DMS79 (cell line): ENCODE measurements around the gene ACAP2.
"Not testable (repeated sequence)": the region's sequence is repeated elsewhere in the genome, so short reads cannot be mapped to it uniquely, and the experiment has no call there.

Experiments
- DNase-seq: peaks from one replicate; lab custom pipeline; 2025; lab: John Stamatoyannopoulos, UW

The ACAP2 gene

GRCh38 chr3:195386739-195387138 lies 56.1 kb downstream of the ACAP2 start:
- DNase-seq = no peak

- no peak for DNase-seq
Measured at GRCh38 chr3:195385526-195385925, 57.3 kb downstream of the ACAP2 start.

DNA sequence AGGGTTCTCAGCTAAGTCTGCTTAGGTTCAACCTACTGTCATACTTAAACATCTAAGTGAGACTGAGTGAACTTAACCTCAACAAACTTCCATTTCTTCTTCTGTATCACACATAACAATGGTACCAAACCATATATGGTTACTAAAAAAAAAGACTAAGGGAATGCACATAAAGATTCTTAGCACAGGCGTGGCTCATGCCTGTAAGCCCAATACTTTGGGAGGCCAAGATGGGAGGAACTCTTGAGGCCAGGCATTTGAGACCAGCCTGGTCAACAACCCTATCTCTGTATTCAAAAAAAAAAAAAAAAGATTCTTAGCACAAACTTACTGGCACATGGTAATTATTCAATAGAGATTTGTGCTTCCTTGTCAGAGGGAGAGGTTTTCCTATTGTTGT lies 57.9 kb downstream of the ACAP2 start:
- no peak for DNase-seq

- DNase-seq = no peak
Measured at GRCh38 chr3:195372220-195372619, 70.6 kb downstream of the ACAP2 start.

GRCh38 chr3:195366200-195366925 lies 76.5 kb downstream of the ACAP2 start:
- no peak for DNase-seq

DNA sequence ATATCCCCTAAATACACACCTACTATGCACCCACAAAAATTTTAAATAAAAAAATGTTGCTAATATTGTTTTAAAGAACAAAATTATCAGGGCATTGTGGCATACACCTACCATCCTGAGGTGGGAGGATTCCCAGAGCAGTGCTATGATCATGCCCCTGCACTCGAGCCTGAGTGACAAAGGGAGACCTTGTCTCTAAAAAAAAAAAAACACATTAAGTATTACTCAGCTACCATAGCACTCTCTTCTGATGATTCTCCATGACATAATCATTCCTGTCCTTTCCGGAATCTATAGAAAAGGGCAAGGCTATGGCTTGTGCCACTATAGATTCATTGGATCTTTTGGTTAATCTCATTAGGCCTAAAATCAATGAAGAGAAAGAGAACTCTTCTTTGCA lies 77.4 kb downstream of the ACAP2 start:
- DNase-seq = no peak

DNA sequence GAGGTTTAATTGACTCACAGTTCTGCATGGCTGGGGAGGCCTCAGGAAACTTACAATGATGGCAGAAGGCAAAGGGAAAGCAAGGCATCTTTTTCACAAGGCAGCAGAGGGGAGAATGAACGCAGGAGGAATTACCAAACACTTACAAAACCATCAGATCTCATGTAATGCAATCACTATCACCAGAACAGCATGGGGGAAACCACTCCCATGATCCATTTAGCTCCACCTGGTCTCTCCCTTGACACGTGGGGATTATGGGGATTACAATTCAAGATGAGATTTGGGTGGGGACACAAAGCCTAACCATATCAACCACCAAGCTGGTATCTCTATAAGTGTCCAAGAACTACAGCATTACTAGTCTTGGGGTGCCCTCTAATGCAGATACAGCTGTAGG lies 85.0 kb downstream of the ACAP2 start:
- not testable (repeated sequence) for DNase-seq

DNA sequence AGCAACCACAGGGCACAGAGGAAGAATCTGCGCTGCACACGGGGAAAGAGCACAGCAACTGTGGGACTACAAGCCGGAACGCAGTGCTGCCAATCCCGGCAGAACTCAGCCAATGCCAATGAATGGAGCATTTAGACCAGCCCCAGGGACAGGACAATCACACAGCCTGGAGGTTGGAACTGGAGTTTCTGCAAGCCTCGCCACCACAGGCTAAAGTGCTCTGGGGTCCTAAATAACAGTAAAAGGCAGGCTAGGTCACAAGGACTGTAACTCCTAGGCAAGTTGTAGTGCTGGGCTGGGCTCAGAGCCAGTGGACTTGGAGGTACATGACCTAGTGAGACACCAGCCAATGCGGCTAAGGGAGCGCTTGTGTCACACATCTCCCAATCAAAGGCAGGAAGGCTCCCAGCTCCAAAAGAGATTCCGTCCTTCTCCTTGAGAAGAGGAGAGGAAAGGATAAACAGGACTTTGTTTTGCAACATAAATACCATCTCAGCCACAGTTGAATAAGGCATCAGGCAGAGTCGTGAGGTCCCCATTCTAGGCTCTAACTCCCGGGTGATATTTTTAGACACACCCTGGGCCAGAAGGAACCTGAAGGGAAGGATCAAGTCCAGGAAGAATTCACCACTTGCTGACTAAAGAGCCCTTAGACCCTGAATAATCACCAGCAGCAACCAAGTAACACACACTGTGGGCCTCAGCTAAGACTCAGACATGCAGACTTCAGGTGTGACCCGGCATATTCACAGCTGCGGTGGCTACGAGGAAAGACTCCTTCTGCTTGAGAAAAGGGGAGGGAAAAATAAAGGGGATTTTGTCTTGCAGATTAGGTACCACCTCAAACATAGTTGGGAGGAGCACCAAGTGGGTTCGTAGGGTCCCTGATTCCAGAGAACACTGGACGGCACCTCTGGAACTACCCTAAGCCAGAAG lies 86.4 kb downstream of the ACAP2 start:
- no peak for DNase-seq

DNA sequence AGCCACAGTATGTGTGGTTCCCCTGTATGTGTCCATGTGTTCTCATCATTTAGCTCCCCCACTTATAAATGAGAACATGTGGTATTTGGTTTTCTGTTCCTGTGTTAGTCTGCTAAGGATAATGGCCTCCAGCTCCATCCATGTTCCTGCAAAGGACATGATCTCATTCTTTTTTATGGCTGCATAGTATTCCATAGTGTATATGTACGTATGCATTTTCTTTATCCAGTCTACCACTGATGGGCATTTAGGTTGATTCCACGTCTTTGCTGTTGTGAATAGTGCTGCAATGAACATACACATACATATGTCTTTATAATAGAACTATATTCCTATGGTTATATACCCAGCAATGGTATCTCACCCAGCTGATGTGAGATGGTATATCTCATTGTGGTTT lies 88.8 kb downstream of the ACAP2 start:
- not testable (repeated sequence) for DNase-seq

DNA sequence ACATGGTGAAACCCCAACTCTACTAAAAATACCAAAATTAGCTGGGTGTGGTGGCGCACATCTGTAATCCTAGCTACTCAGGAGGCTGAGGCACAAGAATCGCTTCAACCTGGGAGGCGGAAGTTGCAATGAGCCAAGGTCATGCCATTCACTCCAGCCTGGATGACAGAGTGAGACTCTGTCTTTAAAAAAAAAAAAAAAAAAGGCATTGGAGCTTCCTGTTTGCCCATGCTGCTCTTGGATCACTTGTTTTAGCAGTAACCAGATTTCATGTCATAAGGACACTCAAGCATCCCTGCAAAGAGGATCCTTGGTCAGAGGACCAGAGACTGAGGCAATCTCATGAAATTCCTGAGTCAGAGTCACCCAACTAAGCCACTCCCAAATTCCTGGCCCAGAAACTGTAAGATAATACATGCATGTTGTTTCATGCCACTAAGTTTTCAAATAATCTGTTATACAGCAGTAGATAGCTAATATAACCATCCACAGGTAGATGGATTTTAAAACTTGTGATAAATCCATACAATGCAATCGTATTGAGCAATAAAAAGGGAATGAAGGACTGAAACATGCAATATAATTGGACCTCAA lies 89.8 kb downstream of the ACAP2 start:
- DNase-seq = no peak

GRCh38 chr3:195348426-195349115 lies 94.2 kb downstream of the ACAP2 start:
- no peak for DNase-seq

GRCh38 chr3:195337747-195338146 lies 105.1 kb downstream of the ACAP2 start:
- DNase-seq = no peak

- no peak for DNase-seq
Measured at GRCh38 chr3:195334967-195335366, 107.9 kb downstream of the ACAP2 start.

GRCh38 chr3:195319060-195319459 lies 123.8 kb downstream of the ACAP2 start:
- DNase-seq = no peak

DNA sequence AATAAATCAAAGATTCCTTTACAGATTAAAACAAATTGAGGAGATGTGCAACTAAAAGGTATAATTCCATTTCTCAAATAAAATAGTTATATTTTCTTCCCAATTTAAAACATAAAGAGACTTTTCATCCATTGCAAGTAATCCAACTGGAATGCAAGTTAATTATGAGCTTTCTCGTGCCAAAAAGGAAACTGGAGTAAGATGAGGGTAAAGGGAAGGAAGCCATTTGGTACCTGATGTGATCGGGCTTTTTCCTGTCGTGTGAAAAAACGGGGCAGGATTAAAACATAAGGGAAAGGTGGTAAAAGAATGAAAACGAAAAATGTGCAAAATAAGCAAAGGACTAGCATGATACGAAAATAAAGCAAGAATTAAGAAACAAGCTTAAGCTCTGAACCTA lies 130.1 kb downstream of the ACAP2 start:
- no peak for DNase-seq

DNA sequence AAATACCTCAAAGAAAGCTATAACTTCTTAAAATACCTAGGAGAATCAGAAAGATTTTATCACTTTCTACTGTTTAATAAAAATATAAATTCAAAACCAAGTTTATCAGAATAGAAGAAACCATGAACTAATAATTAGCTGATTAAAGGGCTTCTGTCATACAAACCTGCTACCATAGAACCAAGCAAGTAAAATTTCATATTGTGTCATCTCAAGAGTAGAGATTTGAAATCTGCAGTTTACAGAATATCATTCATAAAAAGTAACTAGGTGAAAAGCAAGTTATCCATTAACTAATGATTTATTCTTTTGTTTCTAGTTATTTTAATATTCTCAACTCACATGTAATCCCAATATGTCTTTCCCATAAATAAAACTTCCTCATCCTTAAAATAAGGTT lies 135.1 kb downstream of the ACAP2 start:
- no peak for DNase-seq

DNA sequence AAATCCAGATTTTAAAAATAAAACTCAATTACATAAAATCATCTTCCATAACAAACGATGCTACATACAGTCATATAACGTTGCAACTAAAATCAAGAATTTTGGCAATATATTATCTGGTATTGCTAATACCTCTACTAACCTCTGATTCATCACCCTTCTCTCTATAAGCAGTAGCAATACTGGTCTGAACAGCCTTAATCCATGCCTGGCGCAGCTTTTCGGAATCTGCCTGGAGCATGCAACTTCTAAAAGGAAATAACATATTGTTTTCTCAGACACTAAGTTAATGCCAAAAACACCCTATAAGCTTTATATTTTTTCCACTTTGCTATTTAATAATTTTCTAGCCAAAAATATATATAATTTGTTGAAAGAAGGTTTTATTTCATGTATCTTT lies 136.5 kb downstream of the ACAP2 start:
- DNase-seq = no peak

- DNase-seq = no peak
Measured at GRCh38 chr3:195302431-195302830, 140.4 kb downstream of the ACAP2 start.

DNA sequence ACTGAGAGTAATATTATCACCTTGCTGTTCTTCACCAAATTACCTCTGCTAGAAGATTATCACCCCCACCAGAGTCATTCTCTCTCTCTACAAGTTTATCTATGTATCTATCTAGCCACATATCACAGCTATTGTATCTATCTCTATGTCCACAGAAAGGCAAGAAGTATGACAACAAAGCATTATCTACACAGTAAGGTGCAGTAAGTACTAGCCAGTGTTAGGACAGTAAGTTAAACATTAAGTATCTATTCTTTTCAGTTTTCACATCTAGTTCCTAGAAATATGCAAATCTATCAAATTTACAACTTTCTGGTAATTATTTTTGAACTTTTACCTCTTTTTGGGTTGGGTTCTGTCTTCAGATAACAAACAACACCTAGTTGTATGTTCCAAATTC lies 145.4 kb downstream of the ACAP2 start:
- DNase-seq = no peak

DNA sequence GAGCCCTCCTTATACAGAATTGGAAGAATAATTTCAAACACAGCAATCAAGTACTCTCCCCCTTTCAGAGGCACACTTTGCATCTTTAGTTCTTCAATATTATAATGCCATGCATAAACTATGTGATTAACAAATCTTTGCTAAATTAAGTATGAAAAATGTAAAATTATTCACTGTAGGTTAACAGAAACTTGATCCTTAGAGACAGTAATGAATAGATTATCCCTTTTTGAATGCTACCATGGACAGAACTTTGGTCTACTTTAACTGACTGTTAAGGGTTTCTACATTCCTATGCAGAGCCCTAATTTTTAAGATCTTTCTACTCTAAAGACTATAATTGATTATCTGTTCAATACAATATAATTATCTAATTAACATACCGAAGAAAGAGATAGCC lies 146.2 kb downstream of the ACAP2 start:
- no peak for DNase-seq

GRCh38 chr3:195291121-195291520 lies 151.7 kb downstream of the ACAP2 start:
- DNase-seq = no peak

DNA sequence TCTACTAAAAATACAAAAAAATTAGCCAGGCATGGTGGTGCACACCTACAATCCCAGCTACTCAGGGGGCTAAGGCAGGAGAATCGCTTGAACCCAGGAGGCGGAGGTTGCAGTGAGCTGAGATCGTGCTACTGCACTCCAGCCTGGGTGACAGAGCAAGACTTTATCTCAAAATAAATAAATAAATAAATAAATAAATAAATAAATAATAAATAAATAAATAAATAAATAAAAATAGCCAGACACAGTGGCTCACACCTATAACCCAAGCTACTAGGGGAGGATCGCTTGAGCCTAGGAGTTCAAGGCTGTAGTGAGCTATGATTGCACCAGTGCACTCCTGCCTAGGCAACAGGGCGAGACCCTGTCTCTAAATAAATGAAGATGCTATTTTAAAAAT lies 152.2 kb downstream of the ACAP2 start:
- not testable (repeated sequence) for DNase-seq
